Stimulated activated CD8-positive, alpha-beta memory T cell treated with anti-CD3 and anti-CD28 coated beads, Interleukin-12 subunit alpha, Interleukin-12 subunit beta, amount 100 ng/mL, for 24 hours (primary cell): Measurements from ENCODE around the gene ADAMTSL3.

Source experiments
- DNase-seq: peaks from one replicate; pipeline ENCODE4 v3.0.0-alpha.2; 2020; ENCODE audit errors: extremely low read depth

ADAMTSL3 gene

GRCh38 chr15:83970295-83970890 is 316.5 kb downstream of the ADAMTSL3 start:
- DNase-seq: no peak

- DNase-seq: no peak
Measured at GRCh38 chr15:83971992-83972391, 318.1 kb downstream of the ADAMTSL3 start.

GRCh38 chr15:83973816-83974215 is 319.9 kb downstream of the ADAMTSL3 start:
- no peak for DNase-seq

GRCh38 chr15:83977992-83978391 is 324.1 kb downstream of the ADAMTSL3 start:
- DNase-seq: no peak

- DNase-seq: no peak
Measured at GRCh38 chr15:83978588-83978987, 324.7 kb downstream of the ADAMTSL3 start.

- DNase-seq: no peak
Measured at GRCh38 chr15:83980637-83981036, 326.7 kb downstream of the ADAMTSL3 start.

GRCh38 chr15:83982748-83983147 is 328.8 kb downstream of the ADAMTSL3 start:
- no peak for DNase-seq

GRCh38 chr15:83983634-83984458 is 329.9 kb downstream of the ADAMTSL3 start:
- no peak for DNase-seq

- no peak for DNase-seq
Measured at GRCh38 chr15:83984601-83985000, 330.7 kb downstream of the ADAMTSL3 start.

- no peak for DNase-seq
Measured at GRCh38 chr15:83991163-83991562, 337.2 kb downstream of the ADAMTSL3 start.

GRCh38 chr15:83992324-83993031 is 338.6 kb downstream of the ADAMTSL3 start:
- DNase-seq: no peak

- DNase-seq: no peak
Measured at GRCh38 chr15:83993591-83993990, 339.7 kb downstream of the ADAMTSL3 start.

- DNase-seq: no peak
Measured at GRCh38 chr15:83998486-83998885, 344.6 kb downstream of the ADAMTSL3 start.

GRCh38 chr15:83999396-84000135 is 345.6 kb downstream of the ADAMTSL3 start:
- DNase-seq: no peak

GRCh38 chr15:84001037-84001436 is 347.1 kb downstream of the ADAMTSL3 start:
- DNase-seq: no peak

GRCh38 chr15:84001655-84002054 is 347.7 kb downstream of the ADAMTSL3 start:
- DNase-seq: no peak

- no peak for DNase-seq
Measured at GRCh38 chr15:84003791-84004503, 350.0 kb downstream of the ADAMTSL3 start.

- DNase-seq: no peak
Measured at GRCh38 chr15:84006421-84006820, 352.5 kb downstream of the ADAMTSL3 start.

- DNase-seq: no peak
Measured at GRCh38 chr15:84009616-84010015, 355.7 kb downstream of the ADAMTSL3 start.

- DNase-seq: no peak
Measured at GRCh38 chr15:84010246-84010645, 356.3 kb downstream of the ADAMTSL3 start.

- DNase-seq: no peak
Measured at GRCh38 chr15:84016371-84016770, 362.4 kb downstream of the ADAMTSL3 start.
